Suprapubic skin (tissue), 4 donors: Measurements from ENCODE around the gene MMD. TPM values are rescaled to one million over a fixed set of nuclear protein-coding genes. Genes with fewer than 3 reads are reported as not detected.

Experiments
- DNase-seq, 2 donors: peaks; one replicate each; pipeline ENCODE4 v3.0.0-alpha.2; 2019; ENCODE audit warnings: low spot score in 2 of 2
- H3K27ac ChIP-seq: fragments of 200-600 bp; sonication (generic); one replicate; pipeline ENCODE4 v1.5.1; 2019
- H3K27me3 ChIP-seq: fragments of 200-600 bp; sonication (generic); one replicate; pipeline ENCODE4 v1.5.1; 2019
- H3K36me3 ChIP-seq: fragments of 200-600 bp; sonication (generic); one replicate; pipeline ENCODE4 v1.5.1; 2019
- H3K4me1 ChIP-seq: fragments of 200-600 bp; sonication (generic); one replicate; pipeline ENCODE4 v1.5.1; 2019
- H3K4me3 ChIP-seq: fragments of 200-600 bp; sonication (generic); one replicate; pipeline ENCODE4 v1.5.1; 2019; ENCODE audit warnings: mild to moderate bottlenecking
- H3K9me3 ChIP-seq: fragments of 200-600 bp; sonication (generic); one replicate; pipeline ENCODE4 v1.5.1; 2019
- CTCF ChIP-seq, 2 donors: fragments of 200-600 bp in 1 of 2; fragments of 450-650 bp in 1 of 2; sonication (generic) in 1 of 2; IDR thresholded peaks; one replicate each; pipeline ENCODE4 v1.5.1; 2016 to 2019; ENCODE audit warnings: antibody characterized with exemption in 2 of 2, mild to moderate bottlenecking in 1 of 2, moderate library complexity in 1 of 2
- EP300 ChIP-seq: sonication (generic); formaldehyde crosslinking; IDR thresholded peaks from one replicate; pipeline ENCODE4 v1.6.1; 2017; ENCODE audit warnings: antibody characterized with exemption
- POLR2A ChIP-seq, 2 donors: fragments of 450-650 bp; IDR thresholded peaks; one replicate each; pipeline ENCODE4 v1.6.1; 2017; ENCODE audit warnings: antibody characterized with exemption in 2 of 2, mild to moderate bottlenecking in 2 of 2, moderate library complexity in 2 of 2
- POLR2AphosphoS5 ChIP-seq, 3 donors: sonication (generic); formaldehyde crosslinking; IDR thresholded peaks; one replicate each; pipeline ENCODE4 v1.6.1; 2017; ENCODE audit warnings: antibody characterized with exemption in 3 of 3
- WGBS: methylation state at CpG from one replicate; pipeline ENCODE4 v1.1.5; 2018; 5-methylcytosine and 5-hydroxymethylcytosine counted together
- total RNA-seq, 4 donors: library from RNA; depleted of rRNA; stranded (reverse); fragments of >200 nt; gene quantifications; one replicate each; pipeline ENCODE4 v1.1.0, GENCODE V29; 2016

MMD gene
- total RNA-seq, 4 donors from 2014 or later, result 7.8 to 14.1 (median 9.4) TPM

GRCh38 chr17:55402374-55402773 lies 19.3 kb downstream of the MMD start:
- 88% methylated on average over 4 of the region's 4 CpGs for WGBS
- DNase-seq, result no peak
- peaks cover 46% of the 10 kb centered on the region for H3K36me3 ChIP-seq

GRCh38 chr17:55398689-55399088 lies 22.9 kb downstream of the MMD start:
- no peaks in the 10 kb centered on the region for H3K9me3 ChIP-seq
- WGBS, result 92% methylated on average over 5 of the region's 5 CpGs

More at GRCh38 chr17:55402374-55402773, 19.3 kb downstream of the MMD start:
- no peak overlapping the region for H3K27ac ChIP-seq
- H3K4me3 ChIP-seq, result no peak overlapping the region
- H3K9me3 ChIP-seq, result no peaks in the 10 kb centered on the region
- H3K4me1 ChIP-seq, result no peaks in the 10 kb centered on the region
- H3K27me3 ChIP-seq, result no peaks in the 10 kb centered on the region
- TF ChIP-seq EP300 (no peak), POLR2AphosphoS5 (IDR thresholded peaks at IDR 0.05) (no peak), CTCF (IDR thresholded peaks at IDR 0.05) (no peak), POLR2A (IDR thresholded peaks at IDR 0.05) (no peak)

GRCh38 chr17:55395803-55396505 lies 25.7 kb downstream of the MMD start:
- TF ChIP-seq POLR2AphosphoS5 (IDR thresholded peaks at IDR 0.05) (no peak), POLR2A (IDR thresholded peaks at IDR 0.05) (no peak), CTCF (IDR thresholded peaks at IDR 0.05) (no peak), EP300 (no peak)
- no peak for DNase-seq
- H3K4me1 ChIP-seq, result no peaks in the 10 kb centered on the region
- peaks cover 16% of the 10 kb centered on the region for H3K36me3 ChIP-seq
- no peak overlapping the region for H3K27ac ChIP-seq
- H3K9me3 ChIP-seq, result no peaks in the 10 kb centered on the region
- no peak overlapping the region for H3K4me3 ChIP-seq
- WGBS, result 94% methylated on average over 5 of the region's 5 CpGs
- H3K27me3 ChIP-seq, result no peaks in the 10 kb centered on the region

More at GRCh38 chr17:55398689-55399088, 22.9 kb downstream of the MMD start:
- H3K4me3 ChIP-seq, result no peak overlapping the region
- no peak for DNase-seq
- no peaks in the 10 kb centered on the region for H3K4me1 ChIP-seq
- H3K27ac ChIP-seq, result no peak overlapping the region
- TF ChIP-seq POLR2A (IDR thresholded peaks at IDR 0.05) (no peak), CTCF (IDR thresholded peaks at IDR 0.05) (no peak), POLR2AphosphoS5 (IDR thresholded peaks at IDR 0.05) (no peak), EP300 (no peak)
- peaks cover 29% of the 10 kb centered on the region for H3K36me3 ChIP-seq
- H3K27me3 ChIP-seq, result no peaks in the 10 kb centered on the region

- peaks cover 7% of the 10 kb centered on the region for H3K36me3 ChIP-seq
- H3K9me3 ChIP-seq, result no peaks in the 10 kb centered on the region
- no peak overlapping the region for H3K4me3 ChIP-seq
- no peaks in the 10 kb centered on the region for H3K27me3 ChIP-seq
- H3K4me1 ChIP-seq, result no peaks in the 10 kb centered on the region
- no peak for DNase-seq
- whole genome bisulfite sequencing, result 79% methylated on average over 6 of the region's 6 CpGs
- TF ChIP-seq CTCF (IDR thresholded peaks at IDR 0.05), result no peak
- TF ChIP-seq EP300, result no peak
- no peak for TF ChIP-seq POLR2AphosphoS5 (IDR thresholded peaks at IDR 0.05)
- no peak for TF ChIP-seq POLR2A (IDR thresholded peaks at IDR 0.05)
- H3K27ac ChIP-seq, result no peak overlapping the region
These were observed 27.1 kb downstream of the MMD start for GRCh38 chr17:55394357-55395021.

- TF ChIP-seq CTCF (IDR thresholded peaks at IDR 0.05) (no peak), POLR2A (IDR thresholded peaks at IDR 0.05) (no peak), EP300 (no peak), POLR2AphosphoS5 (IDR thresholded peaks at IDR 0.05) (no peak)
- WGBS, result 94% methylated on average over 3 of the region's 3 CpGs
- DNase-seq, result no peak
- Histone ChIP-seq H3K36me3 (no peaks in the 10 kb centered on the region), H3K27ac (no peak overlapping the region), H3K9me3 (no peaks in the 10 kb centered on the region), H3K4me3 (no peak overlapping the region), H3K27me3 (no peaks in the 10 kb centered on the region), H3K4me1 (no peaks in the 10 kb centered on the region)
These were observed 29.7 kb downstream of the MMD start for GRCh38 chr17:55391764-55392467.
